Stimulated activated CD8-positive, alpha-beta memory T cell treated with anti-CD3 and anti-CD28 coated beads, Interleukin-7, amount 100 ng/mL, for 24 hours (primary cell): ENCODE results near the gene WDR35.
"Not testable (repeated sequence)": the region's sequence is repeated elsewhere in the genome, so short reads cannot be mapped to it uniquely, and the experiment has no call there.

Experiments used
- DNase-seq: peaks from one replicate; pipeline ENCODE4 v3.0.0-alpha.2; 2020; ENCODE audit warnings: low read depth

Gene WDR35

DNA sequence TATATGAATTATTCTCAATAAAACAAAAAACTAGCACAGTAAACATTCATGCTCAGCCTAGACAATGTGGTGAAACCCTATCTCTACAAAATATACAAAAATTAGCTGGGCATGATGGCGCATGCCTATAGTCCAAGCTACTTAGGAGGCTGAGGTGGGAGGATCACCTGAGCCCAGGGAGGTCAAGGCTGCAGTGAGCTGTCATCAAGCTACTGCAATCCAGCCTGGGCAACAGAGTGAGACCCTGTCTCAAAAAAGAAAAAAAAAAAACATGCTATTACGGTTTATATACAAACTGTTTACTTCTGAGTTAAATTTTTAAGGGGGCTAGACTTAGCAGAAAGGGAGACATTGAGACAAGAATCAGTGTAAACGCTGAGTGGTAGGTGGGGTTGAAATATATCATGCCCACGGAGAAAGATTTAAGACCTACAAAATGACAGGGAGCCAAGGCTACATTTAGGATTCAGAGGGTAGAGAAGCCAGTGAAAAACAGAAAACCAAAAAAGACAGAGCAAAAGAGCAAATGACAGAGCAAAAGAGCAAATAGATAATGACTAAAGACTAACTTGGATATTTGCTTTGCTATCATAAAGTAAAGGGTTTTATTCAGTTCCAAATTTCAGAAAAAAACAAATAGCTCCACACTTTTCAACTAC, 95.6 kb downstream of the WDR35 start:
- no peak for DNase-seq

- no peak for DNase-seq
Measured at GRCh38 chr2:19893520-19894133, 96.3 kb downstream of the WDR35 start.

GRCh38 chr2:19891971-19892370, 97.9 kb downstream of the WDR35 start:
- DNase-seq, result not testable (repeated sequence)

GRCh38 chr2:19890104-19890503, 99.8 kb downstream of the WDR35 start:
- no peak for DNase-seq

- DNase-seq, result no peak
Measured at GRCh38 chr2:19888831-19889230, 101.1 kb downstream of the WDR35 start.

GRCh38 chr2:19887510-19887909, 102.4 kb downstream of the WDR35 start:
- DNase-seq, result no peak

- DNase-seq, result no peak
Measured at GRCh38 chr2:19886261-19886660, 103.6 kb downstream of the WDR35 start.

DNA sequence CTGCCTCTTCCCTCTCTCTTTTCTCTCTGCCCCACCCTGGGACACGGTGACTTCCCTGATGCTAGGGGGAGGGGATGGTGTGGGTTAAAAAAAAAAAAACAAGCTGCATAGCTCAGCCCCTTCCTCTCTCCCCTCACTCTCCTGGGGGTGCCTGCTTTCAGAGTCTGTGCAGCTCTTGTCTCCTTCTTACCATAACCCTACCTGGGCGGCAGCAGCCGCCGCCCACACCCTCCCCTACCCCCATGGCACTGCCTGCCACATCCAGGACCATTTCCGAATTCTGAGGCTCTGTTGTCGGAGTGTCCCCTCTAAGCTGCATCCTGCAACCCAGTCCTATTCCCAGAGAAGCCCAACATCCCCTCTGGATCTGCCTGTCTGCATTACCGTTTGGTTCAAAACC, 104.1 kb downstream of the WDR35 start:
- DNase-seq, result no peak

GRCh38 chr2:19883971-19884720, 105.8 kb downstream of the WDR35 start:
- no peak for DNase-seq

DNA sequence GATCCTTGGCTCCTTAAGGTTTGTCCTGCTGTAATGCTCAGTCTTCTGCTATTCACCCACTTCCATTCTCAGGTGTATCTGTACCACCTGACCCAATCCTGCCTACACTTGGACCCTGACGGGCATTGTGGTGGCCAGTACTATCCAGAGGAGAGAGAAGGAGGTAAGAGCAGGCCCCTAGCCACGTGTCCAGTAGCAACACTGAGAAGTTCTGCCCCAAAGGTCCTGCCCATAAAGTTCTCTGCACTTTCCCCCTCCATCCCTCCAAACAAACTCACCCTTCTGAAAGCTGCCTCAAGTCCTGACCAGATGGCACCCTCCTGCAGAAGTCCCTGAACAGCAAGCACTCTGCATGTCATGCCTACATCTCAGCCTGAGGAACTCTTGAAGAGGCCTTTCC, 106.4 kb downstream of the WDR35 start:
- DNase-seq, result no peak

DNA sequence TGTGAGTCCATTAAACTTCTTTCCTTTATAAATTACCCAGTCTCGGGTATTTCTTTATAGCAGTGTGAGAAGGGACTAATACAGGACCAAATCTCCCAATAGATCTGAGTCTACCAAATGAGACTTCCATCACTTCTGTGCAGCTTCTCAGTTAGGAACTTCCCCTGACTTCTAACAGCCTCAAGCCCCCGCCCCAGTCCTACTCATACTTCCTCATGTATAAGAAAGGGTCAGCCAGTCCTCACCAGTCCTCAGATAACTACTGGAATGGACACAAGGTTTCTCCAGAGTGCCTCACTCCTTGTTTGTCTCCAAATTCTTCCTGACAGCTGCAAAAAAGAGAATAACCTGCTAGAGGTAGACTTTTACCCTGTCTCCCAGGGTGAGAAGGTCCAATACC, 107.6 kb downstream of the WDR35 start:
- no peak for DNase-seq

DNA sequence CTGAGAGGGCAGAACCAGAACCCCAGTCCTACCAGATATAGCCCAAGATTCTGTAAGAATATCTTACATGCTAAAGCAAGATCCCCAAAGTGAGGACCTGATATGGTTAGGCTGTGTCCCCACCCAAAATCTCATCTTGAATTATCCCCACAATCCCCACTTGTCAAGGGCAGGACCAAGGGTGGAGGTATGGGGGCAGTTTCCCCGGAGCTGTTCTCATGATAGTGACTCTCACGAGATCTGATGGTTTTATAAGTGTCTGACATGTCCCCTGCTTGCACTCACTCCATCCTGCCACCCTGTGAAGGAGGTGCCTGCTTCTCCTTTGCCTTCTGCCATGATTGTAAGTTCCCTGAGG, 108.0 kb downstream of the WDR35 start:
- no peak for DNase-seq

GRCh38 chr2:19881221-19881907, 108.5 kb downstream of the WDR35 start:
- DNase-seq, result no peak

DNA sequence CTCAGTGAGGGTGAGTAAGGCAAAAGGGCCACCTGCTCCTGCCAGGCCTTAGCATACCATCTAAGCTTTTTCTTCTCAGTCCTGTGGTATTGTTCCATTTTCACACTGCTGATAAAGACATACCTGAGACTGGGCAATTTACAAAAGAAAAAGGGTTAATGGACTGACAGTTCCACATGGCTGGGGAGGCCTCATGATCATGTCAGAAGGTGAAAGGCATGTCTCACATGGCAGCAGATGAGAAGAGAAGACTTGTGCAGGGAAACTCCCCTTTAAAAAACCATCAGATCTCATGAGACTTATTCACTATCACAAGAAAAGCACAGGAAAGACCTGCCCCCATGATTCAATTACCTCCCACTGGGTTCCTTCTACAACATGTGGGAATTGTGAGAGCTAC, 109.7 kb downstream of the WDR35 start:
- DNase-seq, result not testable (repeated sequence)

DNA sequence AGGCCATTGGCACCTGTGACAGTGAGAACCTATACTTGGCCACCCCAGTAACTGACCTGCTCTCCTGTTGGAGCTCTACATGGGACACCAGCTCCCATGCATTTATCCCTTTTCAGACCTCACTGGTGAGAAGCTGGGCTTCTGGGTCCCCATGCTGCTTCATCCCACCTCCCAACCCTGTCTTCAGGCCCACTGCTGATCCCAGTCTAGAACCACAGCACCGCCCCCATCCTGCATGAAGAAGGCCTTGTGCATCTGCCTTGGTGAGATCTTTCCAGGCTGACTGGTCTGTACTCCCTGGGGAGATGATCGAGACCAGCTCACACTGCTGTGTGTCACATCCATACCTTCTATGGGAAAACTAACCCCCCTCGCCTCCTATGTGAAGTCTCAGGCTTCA, 110.8 kb downstream of the WDR35 start:
- DNase-seq, result no peak

DNA sequence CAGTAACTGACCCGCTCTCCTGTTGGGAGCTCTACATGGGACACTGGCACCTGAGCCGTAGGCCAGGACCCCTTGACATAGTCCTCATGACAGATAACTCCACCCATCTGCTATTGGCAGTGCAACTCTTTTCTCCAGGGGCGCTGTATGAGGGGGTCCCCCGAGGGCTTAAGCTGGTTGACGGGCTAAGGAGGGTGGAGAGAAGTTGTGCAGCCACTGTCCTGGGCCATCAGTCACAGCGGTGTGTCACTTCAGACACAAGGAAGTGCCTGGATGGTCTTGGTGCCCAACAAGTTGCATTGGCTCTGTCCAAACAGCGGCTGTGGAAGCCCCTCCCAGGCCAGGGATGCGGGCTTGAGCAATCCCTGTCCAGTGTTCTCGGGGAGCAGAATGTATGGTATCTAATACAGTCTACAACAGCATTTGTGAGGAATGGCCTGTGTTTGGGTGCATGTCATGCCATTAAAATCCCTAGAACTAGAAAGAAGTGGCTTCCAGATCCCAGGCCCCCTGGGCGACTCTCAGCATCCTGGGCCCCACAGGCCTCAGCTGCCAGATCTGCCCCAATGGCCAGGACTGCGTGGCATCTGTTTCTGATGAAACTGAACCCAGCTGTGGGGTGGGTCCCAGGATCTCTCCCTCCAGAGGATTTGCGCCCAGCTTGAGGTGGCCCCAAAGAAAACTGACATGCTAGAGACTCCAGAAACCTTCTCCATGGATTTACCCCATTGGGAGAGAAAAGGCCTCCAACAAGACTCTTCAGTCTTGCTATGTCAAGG, 111.4 kb downstream of the WDR35 start:
- no peak for DNase-seq

DNA sequence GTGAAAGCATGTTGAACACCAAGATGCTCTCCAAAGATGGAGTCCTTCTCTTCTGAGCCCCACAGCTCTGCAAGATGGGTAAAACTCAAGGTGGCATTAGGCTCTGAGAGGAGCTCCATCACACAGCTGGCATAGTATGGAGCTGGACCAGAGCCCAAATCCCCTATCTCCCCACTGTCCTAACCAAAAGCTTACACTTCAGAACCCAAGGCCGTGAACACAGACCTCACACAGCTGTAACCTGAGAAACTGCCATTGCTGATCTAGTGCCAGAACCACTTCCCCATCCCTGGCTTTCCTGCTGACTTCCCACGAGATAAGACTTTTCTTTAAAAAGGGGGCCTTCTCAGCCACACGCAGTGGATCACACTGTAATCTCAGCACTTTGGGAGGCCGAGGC, 113.2 kb downstream of the WDR35 start:
- no peak for DNase-seq

DNA sequence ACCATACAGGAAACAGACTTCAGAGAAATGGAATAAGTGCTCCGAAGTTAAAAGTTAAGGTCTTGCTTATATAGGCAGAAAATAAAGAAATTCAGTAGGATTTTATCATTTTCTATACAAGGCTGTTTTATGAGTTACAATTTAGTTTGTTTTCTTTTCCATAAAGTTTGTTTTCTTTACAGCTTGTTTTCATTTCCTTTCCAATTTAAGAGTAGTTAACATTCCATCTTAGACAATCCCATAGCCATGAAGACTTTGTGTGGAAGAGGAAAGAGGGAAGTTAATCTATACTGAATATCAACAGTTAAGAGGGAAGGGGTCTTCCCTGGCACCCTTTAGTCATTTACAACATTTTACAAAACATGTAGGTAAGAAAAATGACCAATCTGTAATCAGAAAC, 114.6 kb downstream of the WDR35 start:
- DNase-seq, result no peak

DNA sequence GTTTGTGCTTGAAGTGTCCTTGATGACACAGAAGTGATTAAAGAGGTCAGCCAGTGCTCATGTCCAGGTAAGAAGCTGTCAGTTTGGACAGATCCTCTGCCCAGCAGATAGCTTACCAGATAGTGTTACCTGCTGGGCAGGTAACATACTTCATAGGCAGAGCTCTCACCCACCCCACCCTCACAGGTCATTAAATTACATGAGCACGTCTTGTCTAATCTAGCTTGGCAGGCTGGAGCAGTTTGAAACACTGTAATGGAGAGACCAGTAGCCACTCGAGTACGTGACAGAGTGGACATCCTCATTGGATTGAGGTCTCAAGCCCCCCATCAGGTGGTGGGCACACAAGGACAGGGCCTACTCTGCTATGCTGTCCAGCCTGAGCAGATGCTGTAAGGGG, 115.2 kb downstream of the WDR35 start:
- DNase-seq, result no peak

- DNase-seq, result no peak
Measured at GRCh38 chr2:19873014-19873413, 116.9 kb downstream of the WDR35 start.

GRCh38 chr2:19872302-19872701, 117.6 kb downstream of the WDR35 start:
- no peak for DNase-seq

- DNase-seq, result no peak
Measured at GRCh38 chr2:19871836-19872235, 118.1 kb downstream of the WDR35 start.
